ENCODE measurements around the gene TPM2.

TPM2 gene

DNA sequence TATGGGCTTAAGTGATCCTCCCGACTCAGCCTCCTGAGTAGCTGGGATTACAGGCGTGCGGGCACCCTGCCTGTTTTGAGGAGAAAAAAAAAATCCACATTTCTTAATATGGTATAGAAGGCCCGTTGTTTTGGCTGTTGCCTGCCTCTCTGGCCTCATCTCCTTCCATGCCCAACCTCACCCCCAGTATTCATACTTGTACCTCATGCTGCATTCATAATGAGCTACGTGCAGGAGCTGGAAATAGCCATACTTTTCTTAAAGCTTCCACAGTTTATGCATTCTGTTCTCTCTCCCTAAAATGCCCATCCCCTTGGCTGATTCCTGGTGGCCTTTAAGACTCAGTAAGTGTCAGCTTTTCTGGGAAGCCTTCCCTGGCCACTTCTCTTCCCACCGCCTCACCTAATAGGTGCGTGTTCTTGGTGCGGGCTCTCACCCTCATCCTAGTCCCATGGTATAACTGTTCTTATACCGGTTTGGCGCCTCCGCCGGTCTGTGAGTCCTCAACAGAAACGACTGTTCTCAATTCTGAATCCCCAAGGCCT lies 2.1 kb upstream of the TPM2 start:
- DNase-seq: no peak

DNA sequence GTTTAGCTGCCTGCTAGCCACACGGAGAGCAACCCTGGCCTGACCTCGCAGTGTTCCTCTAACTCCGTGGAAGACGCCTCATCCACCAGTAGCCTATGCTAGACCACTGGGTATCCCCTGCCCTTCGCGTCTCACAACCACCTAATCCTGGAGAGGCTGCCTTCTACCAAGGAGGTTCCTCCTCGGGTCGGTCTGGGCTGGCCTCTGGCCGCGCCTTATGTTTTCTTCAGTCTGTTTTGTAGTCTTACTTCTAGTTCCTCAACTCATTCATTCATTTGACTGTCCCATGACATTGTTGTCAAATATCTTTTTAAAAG lies 1.6 kb upstream of the TPM2 start:
- no peak for DNase-seq

DNA sequence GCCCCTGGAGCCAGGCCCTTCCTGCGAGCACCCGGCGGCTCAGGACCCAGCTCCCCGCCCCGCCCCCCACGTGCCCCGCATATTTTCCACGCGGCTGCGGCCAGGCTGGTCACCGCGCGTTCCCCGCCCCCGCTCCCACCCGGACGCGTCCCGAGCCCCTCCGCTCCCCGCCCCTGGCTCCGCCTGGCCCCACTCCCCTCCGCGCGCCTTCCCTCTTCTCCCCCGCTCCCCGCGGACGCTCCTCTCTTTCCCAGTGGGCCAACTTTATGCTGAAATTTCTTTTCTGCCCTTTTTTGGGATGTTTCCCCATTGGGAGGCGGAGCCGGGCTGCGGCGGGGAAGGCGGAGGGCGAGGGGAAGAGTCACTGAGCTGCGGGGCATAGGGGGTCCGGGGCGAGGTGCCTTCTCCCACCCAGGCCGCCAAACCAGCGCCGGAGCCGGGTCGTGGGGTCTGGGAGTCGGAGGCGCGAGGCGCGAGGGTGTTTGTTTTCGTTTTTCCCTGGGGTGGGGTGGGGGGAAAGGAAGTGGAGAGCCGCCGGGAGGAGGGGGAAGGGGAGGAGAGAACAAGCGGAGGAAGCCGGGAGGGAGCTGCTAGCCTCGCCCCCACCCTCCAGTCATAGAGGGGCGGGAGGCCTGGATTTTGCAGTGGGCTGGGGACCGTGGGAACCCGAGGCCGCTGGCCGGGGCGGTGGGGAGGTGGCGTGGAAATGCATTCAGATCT lies 1.0 kb upstream of the TPM2 start:
- peak; percentile 21 for DNase-seq

DNA sequence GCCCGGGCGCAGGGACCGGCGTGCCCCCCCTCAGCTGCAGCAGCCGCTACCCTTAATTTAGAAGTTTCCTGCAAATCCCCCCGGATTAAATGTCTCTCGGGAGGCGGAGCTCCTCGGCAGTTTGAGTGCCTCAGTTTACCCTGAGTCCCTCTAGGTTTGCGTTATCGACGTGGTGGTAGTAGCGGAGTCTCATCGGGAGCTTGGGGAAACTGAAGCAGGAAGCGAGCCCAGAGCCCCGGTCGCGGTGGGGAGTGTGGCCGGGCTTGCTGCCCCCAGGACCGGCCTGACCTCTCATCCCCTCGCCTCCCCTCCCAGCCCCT lies 529 bp upstream of the TPM2 start:
- DNase-seq: no peak

DNA sequence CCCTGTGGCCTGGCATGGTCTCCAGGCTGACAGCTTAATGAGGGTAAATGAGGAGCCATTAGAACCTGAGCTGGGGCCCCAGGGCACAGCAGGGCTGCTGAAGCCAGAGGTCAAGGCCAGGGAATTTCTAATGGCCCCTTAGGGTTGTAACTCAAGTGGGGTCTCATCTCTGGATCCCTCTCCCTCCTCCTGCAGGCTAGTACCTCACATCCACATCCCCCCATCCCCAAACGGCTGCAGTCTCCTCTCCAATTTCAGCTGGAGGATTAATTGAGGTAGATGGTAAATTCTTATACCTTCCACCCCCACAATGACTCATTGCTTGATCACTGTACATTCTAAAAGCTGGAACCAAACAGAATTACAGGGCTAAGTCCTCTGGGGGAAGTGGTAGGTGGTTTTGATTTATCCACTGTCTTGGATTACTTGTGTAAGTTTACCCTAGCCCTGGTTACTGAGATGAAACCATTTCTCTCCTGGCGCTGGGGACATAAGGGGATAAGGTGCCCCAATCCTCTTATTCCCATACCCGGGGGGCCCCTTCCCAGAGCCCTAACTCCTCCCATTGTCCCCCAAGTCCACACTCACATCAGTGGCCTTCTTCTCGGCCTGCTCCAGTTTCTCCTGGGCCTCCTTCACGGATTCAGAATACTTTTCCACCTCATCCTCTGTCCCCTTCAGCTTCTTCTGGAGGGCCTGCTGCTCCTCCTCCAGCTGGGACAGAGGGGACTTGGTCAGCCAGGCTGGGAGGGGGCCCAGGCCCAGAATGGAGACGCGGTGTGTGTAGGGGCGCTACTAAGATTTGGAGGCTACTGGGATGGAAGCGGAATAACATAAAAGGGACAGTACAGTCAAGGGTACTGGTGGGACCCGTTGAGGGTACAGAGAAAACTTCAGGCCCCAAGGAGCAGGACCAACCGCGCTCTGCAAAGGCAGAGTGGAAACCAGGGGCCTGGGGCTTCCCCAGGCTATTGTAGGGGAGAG lies 875 bp downstream of the TPM2 start:
- DNase-seq: no peak

DNA sequence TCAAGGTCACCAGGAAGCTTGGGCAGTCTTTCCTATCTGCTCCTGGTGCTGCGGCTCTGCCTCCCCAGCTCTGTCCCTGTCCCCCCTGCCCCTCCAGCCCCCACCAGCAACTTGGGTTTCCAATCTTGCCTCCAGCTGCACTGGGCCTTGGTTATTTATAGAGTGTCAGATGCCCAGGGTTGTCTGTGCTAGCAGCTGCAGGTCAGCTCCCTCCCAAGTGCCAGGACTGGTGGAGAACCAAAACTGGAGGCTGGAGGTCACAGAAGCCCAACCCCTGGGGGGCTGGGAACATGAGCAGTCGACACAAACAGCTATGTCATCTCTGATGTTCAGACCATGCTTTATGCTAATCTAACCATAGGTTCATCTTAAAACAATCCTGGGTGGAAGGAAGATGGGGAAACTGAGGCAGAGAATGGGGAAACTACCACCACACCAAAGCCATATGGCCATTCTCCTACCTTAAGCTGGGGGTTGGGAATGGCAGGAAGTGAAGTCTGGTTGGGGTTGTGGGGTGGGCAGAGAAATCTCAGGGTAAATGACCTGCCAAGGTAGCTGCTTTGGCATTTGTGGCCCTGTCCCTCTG lies 1.7 kb downstream of the TPM2 start:
- no peak for DNase-seq

DNA sequence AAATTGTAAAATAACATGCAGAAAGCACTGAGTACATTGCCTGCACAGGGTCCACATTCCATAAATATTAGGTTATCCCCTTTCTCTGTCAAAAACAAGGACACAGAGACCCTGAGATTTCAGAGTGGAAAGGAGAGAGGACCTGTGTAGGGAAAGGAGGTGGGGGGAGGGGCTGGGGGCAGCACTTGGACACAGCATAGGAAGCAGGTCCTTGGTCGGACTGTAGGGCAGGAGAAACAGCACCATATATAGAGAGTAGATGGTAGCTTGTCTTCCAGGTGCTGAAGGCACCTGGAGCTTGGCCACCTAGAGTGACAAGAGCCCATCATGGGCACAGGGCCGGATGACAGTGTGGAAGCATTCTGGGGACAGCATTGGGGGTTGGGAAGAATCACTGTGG lies 2.4 kb downstream of the TPM2 start:
- no peak for DNase-seq

DNA sequence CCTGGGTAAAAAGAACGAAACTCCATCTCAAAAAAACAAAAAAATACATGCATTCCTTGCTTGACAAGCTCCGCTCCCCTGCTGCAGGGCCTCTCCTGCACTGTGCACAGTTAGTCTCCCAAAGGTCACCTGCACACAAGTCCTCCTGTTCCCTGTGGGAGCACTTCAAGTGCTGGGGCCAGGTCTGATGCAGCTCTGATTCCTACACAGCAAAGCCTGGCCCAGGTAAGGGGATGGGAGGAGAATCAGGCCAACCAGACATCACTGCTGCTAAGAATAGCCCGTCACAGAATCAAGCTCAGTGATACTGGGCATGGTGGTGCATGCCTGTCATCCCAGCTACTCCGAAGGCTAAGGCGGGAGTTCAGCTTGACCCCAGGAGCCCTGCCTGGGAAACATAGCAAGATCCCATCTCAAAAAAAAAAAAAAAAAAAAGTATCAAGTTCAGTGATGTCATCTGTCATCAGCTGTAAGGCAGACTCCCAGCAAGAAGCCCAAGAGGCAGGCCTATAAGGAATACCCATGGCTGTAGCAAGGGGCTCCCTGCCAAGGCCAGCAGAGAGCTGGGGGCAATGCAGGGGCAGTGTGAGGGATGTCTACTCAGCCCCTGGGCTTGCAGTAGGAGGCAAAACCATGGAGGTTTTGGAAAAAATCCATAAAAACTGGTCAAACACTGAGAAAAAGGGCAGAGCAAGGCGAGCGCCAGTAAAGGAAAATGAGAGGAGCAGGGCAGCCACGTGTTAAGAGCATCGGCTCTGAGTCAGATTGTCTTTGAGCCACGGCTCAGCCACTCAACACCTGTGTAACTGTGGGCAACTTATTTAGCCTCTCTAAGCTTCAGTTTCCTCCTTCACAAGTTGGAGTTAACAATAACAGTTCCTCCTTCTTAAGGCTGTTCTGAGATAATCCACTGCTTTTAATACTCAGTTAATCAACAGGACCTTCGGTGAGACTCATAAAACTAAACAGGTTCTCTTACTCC lies 3.2 kb downstream of the TPM2 start:
- DNase-seq: no peak

DNA sequence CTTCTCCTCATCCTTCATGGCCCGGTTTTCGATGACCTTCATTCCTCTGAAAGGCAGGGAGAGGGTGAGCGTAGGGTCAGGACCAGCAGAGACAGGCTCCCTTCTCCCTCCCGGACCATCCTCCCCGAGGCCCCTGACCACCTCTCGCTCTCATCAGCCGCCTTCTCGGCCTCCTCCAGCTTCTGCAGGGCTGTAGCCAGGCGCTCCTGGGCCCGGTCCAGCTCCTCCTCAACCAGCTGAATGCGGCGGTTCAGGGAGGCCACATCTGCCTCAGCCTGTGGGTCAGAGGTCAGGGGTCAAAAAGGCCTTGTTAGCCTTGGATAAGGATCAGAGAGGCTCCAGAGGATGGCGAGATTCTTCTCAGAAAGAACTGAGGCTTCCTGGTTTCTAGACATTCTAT lies 4.2 kb downstream of the TPM2 start:
- DNase-seq: no peak

DNA sequence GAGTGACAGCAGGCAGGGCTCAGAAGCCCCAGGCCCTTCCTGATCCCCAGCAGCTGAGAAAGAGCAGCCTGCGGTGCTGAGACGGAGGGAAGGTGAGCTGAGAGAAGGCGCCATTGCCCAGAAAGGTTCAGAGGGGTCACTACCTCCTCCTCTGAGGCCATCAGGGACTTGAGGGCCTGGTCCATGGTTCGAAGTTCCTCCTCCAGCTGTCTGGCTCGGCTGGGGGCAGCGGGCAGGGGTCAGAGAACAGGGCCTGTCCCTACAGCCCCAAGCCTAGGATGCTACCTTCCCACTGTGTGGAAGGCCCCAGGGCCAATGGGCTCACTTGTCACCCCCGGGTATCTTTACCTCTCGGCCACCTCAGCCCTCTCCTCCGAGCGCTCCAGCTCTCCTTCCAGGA lies 4.8 kb downstream of the TPM2 start:
- no peak for DNase-seq

DNA sequence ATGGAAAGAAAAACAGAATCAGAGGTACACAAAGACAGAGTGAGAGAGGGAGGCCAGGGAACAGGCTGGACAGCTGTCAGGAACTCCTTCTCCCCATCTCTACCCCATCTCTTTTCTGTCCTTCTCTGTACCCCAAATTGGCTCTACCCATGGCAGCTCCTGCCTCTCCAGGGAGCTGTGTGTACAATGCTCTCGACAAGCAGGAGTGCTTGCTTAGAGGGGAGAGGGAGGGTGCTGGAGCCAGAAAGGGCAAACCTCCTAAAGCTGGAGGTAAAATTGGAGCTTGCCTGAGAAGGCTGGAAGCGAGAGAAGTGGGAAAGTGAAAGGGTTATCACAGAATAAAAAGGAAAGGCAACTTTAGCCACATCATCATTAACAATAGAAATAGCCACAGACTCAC lies 6.4 kb downstream of the TPM2 start:
- DNase-seq: no peak

DNA sequence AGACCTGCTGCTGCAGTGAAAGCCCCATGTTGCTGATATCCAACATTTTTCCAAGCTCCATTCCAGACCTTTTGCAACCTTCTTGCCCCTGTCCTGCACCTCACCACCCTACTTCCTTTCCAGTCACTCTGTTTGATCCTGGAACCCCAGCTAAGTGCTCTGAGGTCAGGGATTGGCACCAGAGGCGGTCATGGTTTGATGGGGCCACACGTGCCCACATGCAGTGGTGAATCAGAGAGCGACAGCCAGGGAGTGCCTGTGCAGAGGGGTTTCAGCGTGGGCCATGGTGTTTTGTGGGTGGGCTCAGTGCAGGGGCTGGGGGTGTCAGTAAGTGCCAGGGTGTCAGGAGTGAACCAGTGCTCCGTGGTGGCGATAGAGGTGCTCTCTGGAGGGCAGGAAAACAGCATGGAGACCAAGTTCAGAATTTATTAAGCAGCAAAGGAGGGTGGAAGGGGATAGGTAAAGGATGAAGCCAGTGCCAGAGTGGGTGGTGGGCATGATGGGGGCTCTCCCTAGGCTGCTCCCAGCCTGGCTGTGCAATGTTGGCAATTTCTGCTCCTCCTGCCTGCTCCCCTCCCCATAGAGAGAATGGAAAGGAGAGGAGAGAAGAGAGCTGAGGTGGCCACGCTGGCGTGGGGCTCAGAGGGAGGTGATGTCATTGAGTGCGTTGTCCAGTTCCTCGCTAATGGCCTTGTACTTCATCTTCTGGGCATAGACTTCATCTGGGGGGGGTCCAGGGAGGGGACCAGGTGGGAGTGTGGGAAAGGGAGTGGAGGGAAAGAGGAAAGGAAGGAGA lies 7.0 kb downstream of the TPM2 start:
- DNase-seq: no peak

DNA sequence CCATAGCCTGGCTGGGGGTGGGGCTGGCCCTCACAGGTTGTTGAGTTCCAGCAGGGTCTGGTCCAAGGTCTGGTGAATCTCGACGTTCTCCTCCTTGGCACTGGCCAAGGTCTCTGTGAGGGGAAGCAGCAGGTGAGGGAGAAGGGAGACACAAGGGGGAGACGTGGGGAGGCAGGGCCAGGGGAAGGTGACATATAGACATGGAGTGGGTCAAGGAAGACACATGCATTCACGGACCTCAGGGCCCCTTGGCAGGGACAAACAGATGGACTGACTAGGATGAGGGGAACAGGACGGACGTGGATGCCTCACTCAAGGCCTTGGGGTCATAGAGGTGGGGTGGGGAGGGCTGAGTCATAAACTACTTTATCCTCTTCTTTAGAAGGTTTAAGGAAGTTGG lies 7.7 kb downstream of the TPM2 start:
- DNase-seq: no peak

DNA sequence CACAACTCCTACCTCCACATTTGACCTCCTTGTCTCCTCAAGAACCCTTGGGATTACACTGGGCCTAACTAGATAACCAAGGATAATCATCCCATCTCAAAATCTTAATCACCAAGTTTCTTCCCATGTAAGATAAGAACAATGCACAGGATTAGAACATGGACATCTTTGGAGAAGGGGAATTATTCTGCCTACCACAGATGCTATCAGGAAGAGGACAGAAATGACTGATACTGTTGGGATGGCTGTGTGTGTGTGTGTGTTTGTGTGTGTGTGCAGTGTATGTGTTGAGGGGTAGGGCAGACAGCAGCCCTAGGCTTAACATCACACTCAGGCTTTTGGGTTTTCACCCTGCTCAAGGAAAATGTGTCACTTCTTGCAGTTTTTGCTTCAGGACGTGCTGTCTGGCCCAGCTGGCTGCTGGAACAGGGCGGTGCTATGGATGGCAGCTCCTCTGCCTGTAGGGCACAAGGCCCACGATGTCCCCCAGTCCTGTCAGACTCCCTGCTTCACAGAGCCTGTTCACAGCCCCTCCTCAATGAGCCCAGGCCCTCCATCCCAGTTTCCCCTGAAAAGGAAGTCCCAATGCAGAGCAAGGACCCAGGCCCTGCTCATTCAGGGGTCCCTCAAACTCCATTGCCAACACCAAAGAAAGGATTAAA lies 8.3 kb downstream of the TPM2 start:
- no peak for DNase-seq

DNA sequence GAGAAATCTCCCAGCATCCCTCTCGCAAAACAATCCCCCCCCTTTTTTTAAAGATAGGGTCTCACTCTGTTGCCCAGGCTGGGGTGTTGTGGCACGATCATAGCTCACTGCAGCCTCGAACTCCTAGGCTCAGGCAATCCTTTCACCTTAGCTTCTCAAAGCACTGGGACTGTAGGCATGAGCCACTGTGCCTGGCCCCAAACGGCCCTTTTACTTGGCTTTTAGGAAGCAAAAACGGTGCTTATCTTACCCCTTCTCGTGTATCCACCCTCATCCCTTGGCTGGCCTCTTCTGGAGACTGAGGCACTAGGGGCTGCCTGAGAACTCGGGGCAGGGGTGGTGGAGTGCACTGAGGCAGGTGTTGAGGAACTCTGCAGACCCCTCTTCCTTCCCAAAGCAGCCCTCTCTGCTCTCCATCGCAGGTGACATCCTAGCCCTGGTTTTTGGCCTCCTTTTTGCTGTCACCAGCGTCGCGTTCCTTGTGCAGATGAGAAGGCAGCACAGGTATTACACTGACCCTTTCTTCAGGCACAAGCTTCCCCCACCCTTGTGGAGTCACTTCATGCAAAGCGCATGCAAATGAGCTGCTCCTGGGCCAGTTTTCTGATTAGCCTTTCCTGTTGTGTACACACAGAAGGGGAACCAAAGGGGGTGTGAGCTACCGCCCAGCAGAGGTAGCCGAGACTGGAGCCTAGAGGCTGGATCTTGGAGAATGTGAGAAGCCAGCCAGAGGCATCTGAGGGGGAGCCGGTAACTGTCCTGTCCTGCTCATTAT lies 9.2 kb downstream of the TPM2 start:
- DNase-seq: no peak

DNA sequence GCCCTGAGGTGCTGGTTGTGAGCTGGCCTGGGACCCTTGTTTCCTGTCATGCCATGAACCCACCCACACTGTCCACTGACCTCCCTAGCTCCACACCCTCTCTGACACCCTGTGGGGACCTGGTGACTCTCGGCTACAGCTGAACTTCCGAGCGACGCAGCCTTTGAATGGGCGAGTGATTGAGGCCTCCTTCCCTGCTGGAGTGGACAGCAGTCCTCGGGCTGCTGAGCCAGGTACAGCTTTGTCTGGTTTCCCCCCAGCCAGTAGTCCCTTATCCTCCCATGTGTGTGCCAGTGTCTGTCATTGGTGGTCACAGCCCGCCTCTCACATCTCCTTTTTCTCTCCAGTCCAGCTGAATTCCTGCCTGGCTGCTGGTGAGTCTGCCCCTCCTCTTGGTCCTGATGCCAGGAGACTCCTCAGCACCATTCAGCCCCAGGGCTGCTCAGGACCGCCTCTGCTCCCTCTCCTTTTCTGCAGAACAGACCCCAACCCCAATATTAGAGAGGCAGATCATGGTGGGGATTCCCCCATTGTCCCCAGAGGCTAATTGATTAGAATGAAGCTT lies 9.9 kb downstream of the TPM2 start:
- no peak for DNase-seq

DNA sequence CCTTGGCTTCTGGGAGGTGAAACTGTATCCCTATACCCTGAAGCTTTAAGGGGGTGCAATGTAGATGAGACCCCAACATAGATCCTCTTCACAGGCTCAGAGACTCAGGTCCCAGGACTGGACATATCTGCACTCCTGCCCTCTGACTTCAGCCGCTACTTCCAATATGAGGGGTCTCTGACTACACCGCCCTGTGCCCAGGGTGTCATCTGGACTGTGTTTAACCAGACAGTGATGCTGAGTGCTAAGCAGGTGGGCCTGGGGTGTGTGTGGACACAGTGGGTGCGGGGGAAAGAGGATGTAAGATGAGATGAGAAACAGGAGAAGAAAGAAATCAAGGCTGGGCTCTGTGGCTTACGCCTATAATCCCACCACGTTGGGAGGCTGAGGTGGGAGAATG lies 10.6 kb downstream of the TPM2 start:
- DNase-seq: no peak

DNA sequence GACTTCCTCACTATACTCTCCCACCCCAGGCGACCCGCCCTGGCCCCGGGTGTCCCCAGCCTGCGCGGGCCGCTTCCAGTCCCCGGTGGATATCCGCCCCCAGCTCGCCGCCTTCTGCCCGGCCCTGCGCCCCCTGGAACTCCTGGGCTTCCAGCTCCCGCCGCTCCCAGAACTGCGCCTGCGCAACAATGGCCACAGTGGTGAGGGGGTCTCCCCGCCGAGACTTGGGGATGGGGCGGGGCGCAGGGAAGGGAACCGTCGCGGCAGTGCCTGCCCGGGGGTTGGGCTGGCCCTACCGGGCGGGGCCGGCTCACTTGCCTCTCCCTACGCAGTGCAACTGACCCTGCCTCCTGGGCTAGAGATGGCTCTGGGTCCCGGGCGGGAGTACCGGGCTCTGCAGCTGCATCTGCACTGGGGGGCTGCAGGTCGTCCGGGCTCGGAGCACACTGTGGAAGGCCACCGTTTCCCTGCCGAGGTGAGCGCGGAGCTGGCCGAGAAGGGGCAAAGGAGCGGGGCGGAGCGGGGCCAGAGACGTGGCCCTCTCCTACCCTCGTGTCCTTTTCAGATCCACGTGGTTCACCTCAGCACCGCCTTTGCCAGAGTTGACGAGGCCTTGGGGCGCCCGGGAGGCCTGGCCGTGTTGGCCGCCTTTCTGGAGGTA lies 13.9 kb downstream of the TPM2 start:
- peak; percentile 23 for DNase-seq

DNA sequence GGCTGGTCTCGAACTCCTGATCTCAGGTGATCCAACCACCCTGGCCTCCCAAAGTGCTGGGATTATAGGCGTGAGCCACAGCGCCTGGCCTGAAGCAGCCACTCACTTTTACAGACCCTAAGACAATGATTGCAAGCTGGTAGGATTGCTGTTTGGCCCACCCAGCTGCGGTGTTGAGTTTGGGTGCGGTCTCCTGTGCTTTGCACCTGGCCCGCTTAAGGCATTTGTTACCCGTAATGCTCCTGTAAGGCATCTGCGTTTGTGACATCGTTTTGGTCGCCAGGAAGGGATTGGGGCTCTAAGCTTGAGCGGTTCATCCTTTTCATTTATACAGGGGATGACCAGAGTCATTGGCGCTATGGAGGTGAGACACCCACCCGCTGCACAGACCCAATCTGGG lies 14.5 kb downstream of the TPM2 start:
- no peak for DNase-seq

DNA sequence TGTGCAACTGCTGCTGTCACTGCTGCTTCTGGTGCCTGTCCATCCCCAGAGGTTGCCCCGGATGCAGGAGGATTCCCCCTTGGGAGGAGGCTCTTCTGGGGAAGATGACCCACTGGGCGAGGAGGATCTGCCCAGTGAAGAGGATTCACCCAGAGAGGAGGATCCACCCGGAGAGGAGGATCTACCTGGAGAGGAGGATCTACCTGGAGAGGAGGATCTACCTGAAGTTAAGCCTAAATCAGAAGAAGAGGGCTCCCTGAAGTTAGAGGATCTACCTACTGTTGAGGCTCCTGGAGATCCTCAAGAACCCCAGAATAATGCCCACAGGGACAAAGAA lies 15.7 kb downstream of the TPM2 start:
- no peak for DNase-seq
